GM21528 (cell line): ENCODE results near the gene MCEE.
"Not testable (repeated sequence)": the region's sequence is repeated elsewhere in the genome, so short reads cannot be mapped to it uniquely, and the experiment has no call there.

Source experiments
- ATAC-seq: cut with Tn5 transposase; IDR thresholded peaks from one replicate; pipeline ENCODE4 v1.9.1; 2021; ENCODE audit warnings: mild to moderate bottlenecking, moderate library complexity; ENCODE audit not compliant: unreplicated experiment, low FRiP score

Gene MCEE

GRCh38 chr2:71129114-71129901 lies 721 bp downstream of the MCEE start:
- ATAC-seq: no peak

GRCh38 chr2:71126957-71127356 lies 3.1 kb downstream of the MCEE start:
- ATAC-seq: no peak

GRCh38 chr2:71125506-71126294 lies 4.3 kb downstream of the MCEE start:
- ATAC-seq: no peak

GRCh38 chr2:71122387-71123298 lies 7.4 kb downstream of the MCEE start:
- no peak for ATAC-seq

- ATAC-seq: no peak
Measured at GRCh38 chr2:71121479-71121878, 8.6 kb downstream of the MCEE start.

- no peak for ATAC-seq
Measured at GRCh38 chr2:71120195-71120594, 9.8 kb downstream of the MCEE start.

GRCh38 chr2:71117063-71117462 lies 13.0 kb downstream of the MCEE start:
- no peak for ATAC-seq

- ATAC-seq: no peak
Measured at GRCh38 chr2:71113843-71114242, 16.2 kb downstream of the MCEE start.

- ATAC-seq: no peak
Measured at GRCh38 chr2:71108091-71108490, 21.9 kb downstream of the MCEE start.

- ATAC-seq: not testable (repeated sequence)
Measured at GRCh38 chr2:71106463-71106862, 23.6 kb downstream of the MCEE start.

- ATAC-seq: no peak
Measured at GRCh38 chr2:71103809-71104208, 26.2 kb downstream of the MCEE start.

- ATAC-seq: no peak
Measured at GRCh38 chr2:71102981-71103681, 26.9 kb downstream of the MCEE start.

- ATAC-seq: no peak
Measured at GRCh38 chr2:71101656-71102055, 28.4 kb downstream of the MCEE start.

- no peak for ATAC-seq
Measured at GRCh38 chr2:71100195-71100964, 29.6 kb downstream of the MCEE start.

GRCh38 chr2:71092491-71093260 lies 37.4 kb downstream of the MCEE start:
- not testable (repeated sequence) for ATAC-seq

GRCh38 chr2:71091808-71092207 lies 38.2 kb downstream of the MCEE start:
- ATAC-seq: not testable (repeated sequence)

- not testable (repeated sequence) for ATAC-seq
Measured at GRCh38 chr2:71089475-71089874, 40.6 kb downstream of the MCEE start.

- not testable (repeated sequence) for ATAC-seq
Measured at GRCh38 chr2:71085325-71086003, 44.6 kb downstream of the MCEE start.
